Measurements from ENCODE around the gene PFKFB4.

PFKFB4 gene

DNA sequence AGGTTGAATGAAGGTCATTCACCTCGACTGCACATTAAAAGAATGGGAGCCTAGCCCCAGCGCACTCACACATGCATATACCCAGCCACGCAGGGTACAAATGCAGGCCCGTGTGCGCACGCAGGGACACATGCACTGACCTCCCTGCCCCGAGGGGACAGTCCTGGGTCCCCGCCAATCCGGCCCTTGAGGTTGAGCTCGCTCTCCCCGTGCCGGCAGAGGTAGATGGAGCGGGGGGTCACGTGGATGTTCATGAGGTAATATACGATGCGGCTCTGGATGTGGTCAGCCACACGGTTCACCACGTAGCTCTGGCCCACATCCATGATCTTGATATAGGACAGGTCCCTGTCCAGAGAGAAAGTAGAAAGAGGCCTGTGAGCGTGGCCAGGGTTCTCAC lies 20.5 kb downstream of the PFKFB4 start:
- Histone ChIP-seq H3K4me1 (ENCODE audit: control insufficient read depth, insufficient read depth, low read length) (no peaks in the 10 kb centered on the region), H3K9me3 (ENCODE audit: control insufficient read depth, insufficient read depth, low read depth, low read length) (no peaks in the 10 kb centered on the region), H3K27ac (ENCODE audit: extremely low read depth, low read depth, low read length) (no peak overlapping the region), H3K4me3 (ENCODE audit: low read depth, low read length) (no peak overlapping the region), H3K36me3 (ENCODE audit: control insufficient read depth in 2 of 2, insufficient read depth in 1 of 2, low read length in 2 of 2) (peaks cover 0 to 28% of the 10 kb centered on the region in 2 experiments; a peak in 1 of 3 replicates)
- CTCF ChIA-PET, result interaction anchor here (0.6 kb wide), 1 partner anchor 262 kb away, joined by 3 read pairs; no protein-coding TSS in a partner anchor
- TF ChIP-seq, protein P1, sequence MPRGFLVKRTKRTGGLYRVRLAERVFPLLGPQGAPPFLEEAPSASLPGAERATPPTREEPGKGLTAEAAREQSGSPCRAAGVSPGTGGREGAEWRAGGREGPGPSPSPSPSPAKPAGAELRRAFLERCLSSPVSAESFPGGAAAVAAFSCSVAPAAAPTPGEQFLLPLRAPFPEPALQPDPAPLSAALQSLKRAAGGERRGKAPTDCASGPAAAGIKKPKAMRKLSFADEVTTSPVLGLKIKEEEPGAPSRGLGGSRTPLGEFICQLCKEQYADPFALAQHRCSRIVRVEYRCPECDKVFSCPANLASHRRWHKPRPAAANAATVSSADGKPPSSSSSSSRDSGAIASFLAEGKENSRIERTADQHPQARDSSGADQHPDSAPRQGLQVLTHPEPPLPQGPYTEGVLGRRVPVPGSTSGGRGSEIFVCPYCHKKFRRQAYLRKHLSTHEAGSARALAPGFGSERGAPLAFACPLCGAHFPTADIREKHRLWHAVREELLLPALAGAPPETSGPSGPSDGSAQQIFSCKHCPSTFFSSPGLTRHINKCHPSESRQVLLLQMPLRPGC (tag by site-specific recombination; IDR thresholded peaks at IDR 0.05), result no peak
- TF ChIP-seq ZNF514 (tag by site-specific recombination; IDR thresholded peaks at IDR 0.05) (no peak), ZFP37 (tag by site-specific recombination; IDR thresholded peaks at IDR 0.05) (no peak), ZBTB10 (tag by site-specific recombination; IDR thresholded peaks at IDR 0.05) (no peak), YY2 (tag by site-specific recombination; IDR thresholded peaks at IDR 0.05) (no peak), ZNF645 (tag by site-specific recombination; IDR thresholded peaks at IDR 0.05) (no peak), ZNF629 (tag by site-specific recombination; IDR thresholded peaks at IDR 0.05) (no peak), SALL2 (tag by site-specific recombination; IDR thresholded peaks at IDR 0.05; ENCODE audit: borderline replicate concordance) (no peak), ZNF549 (tag by site-specific recombination; IDR thresholded peaks at IDR 0.05) (no peak), ZNF114 (tag by site-specific recombination; IDR thresholded peaks at IDR 0.05) (no peak), ZNF18 (tag by site-specific recombination; IDR thresholded peaks at IDR 0.05) (no peak), ZNF624 (tag by site-specific recombination; IDR thresholded peaks at IDR 0.05) (no peak)
- TF ChIP-seq, protein P2, sequence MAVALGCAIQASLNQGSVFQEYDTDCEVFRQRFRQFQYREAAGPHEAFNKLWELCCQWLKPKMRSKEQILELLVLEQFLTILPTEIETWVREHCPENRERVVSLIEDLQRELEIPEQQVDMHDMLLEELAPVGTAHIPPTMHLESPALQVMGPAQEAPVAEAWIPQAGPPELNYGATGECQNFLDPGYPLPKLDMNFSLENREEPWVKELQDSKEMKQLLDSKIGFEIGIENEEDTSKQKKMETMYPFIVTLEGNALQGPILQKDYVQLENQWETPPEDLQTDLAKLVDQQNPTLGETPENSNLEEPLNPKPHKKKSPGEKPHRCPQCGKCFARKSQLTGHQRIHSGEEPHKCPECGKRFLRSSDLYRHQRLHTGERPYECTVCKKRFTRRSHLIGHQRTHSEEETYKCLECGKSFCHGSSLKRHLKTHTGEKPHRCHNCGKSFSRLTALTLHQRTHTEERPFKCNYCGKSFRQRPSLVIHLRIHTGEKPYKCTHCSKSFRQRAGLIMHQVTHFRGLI (tag by site-specific recombination; IDR thresholded peaks at IDR 0.05), result no peak
- POLR2A ChIA-PET, result no interaction called here

DNA sequence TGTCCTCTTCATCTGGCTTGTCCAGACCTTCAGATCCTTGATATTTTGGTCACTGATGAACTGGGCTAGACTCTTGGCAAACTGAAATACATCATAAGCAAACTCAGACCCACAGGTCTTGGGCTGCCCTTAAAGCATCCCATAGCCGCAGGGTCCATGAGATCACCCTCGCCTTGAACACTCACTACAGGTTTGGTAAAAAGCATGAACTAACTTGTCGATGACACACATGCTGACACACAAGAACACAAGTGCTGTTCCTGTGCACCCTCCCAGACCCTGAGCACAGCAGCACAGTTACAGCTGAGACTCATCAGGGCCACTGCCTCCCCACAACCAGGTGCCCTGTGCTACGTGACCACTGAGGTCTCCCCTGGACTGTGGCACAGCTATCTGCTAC lies 21.0 kb downstream of the PFKFB4 start:
- H3K9me3 ChIP-seq (ENCODE audit: control insufficient read depth, insufficient read depth, low read depth, low read length), result no peaks in the 10 kb centered on the region
- TF ChIP-seq AEBP2 (tag by site-specific recombination; IDR thresholded peaks at IDR 0.05; ENCODE audit: borderline replicate concordance), result no peak
- TF ChIP-seq ZNF10 (tag by site-specific recombination; IDR thresholded peaks at IDR 0.05), result no peak
- no peak for TF ChIP-seq ZNF18 (tag by site-specific recombination; IDR thresholded peaks at IDR 0.05)
- TF ChIP-seq ZNF391 (tag by site-specific recombination; IDR thresholded peaks at IDR 0.05; ENCODE audit: borderline replicate concordance, low read depth), result no peak
- TF ChIP-seq SP7 (tag by site-specific recombination; IDR thresholded peaks at IDR 0.05), result no peak
- no peak for TF ChIP-seq ZNF692 (tag by site-specific recombination; IDR thresholded peaks at IDR 0.05)
- TF ChIP-seq ZNF114 (tag by site-specific recombination; IDR thresholded peaks at IDR 0.05), result no peak
- no peaks in the 10 kb centered on the region for H3K4me1 ChIP-seq (ENCODE audit: control insufficient read depth, insufficient read depth, low read length)
- peaks cover 0 to 28% of the 10 kb centered on the region in 2 experiments; a peak in 1 of 3 replicates for H3K36me3 ChIP-seq (ENCODE audit: control insufficient read depth in 2 of 2, insufficient read depth in 1 of 2, low read length in 2 of 2)
- no peak overlapping the region for H3K27ac ChIP-seq (ENCODE audit: extremely low read depth, low read depth, low read length)
- CTCF ChIA-PET, result interaction anchor here (0.6 kb wide), 1 partner anchor 262 kb away, joined by 3 read pairs; no protein-coding TSS in a partner anchor
- H3K4me3 ChIP-seq (ENCODE audit: low read depth, low read length), result no peak overlapping the region
- POLR2A ChIA-PET, result no interaction called here
